ENCODE data around the gene RORB.
A peak's percentile ranks its signal among the peaks of the same experiment; 100 is the strongest.

The RORB gene

GRCh38 chr9:74496819-74497747 lies at the start of gene RORB:
Gene RORB, plus strand, starts transcription at chr9:74497335. Its CDS starts 642 bp downstream, at chr9:74497977.
- peak; percentile 4 for DNase-seq (ENCODE audit: low read depth)

- DNase-seq (ENCODE audit: low read depth), result no peak
These were observed 49.5 kb upstream of the RORB start for GRCh38 chr9:74447451-74448193.

DNA sequence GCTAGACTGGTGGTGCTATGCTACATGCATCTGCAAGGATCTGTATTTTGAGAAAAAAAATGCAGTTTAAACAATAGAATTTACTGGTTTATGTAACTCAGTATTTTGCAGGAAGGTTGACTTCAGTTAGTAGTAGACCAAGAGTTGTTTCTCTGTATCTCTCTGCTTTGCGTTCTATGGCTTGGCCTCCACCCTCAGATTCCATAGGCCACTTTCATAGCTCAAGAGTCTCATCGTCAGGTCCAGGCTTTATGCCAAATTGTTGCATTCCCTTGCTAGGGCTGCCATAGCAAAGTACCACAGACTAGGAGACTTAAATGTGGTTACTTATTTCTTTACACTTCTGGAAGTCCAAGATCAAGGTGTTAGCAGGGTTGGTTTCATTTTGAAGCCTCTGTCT lies 48.1 kb upstream of the RORB start:
- DNase-seq (ENCODE audit: low read depth), result no peak

- DNase-seq (ENCODE audit: low read depth), result no peak
These were observed 38.3 kb upstream of the RORB start for GRCh38 chr9:74458832-74459231.

GRCh38 chr9:74463825-74464224 lies 33.3 kb upstream of the RORB start:
- no peak for DNase-seq (ENCODE audit: low read depth)

GRCh38 chr9:74478606-74479005 lies 18.5 kb upstream of the RORB start:
- DNase-seq (ENCODE audit: low read depth), result no peak

DNA sequence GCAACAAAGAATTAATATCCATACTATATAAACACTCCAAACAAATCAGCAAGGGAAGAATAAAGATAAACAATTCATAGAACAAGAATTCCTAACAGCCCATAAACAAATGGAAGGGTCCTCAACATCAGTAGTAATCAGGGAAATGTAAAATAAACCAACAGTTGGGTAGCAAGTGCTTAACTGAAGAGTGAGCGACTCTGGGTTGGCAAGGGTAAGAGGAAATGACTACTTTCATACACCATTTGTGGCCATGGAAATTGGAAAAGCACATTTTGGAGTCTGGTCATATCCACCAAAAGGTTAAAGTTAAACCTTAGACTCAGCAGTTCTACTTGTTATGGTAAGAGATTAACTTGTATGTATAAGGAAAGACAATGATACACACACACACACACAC lies 17.4 kb upstream of the RORB start:
- no peak for DNase-seq (ENCODE audit: low read depth)

- DNase-seq (ENCODE audit: low read depth), result no peak
These were observed 9.7 kb upstream of the RORB start for GRCh38 chr9:74487395-74487794.

DNA sequence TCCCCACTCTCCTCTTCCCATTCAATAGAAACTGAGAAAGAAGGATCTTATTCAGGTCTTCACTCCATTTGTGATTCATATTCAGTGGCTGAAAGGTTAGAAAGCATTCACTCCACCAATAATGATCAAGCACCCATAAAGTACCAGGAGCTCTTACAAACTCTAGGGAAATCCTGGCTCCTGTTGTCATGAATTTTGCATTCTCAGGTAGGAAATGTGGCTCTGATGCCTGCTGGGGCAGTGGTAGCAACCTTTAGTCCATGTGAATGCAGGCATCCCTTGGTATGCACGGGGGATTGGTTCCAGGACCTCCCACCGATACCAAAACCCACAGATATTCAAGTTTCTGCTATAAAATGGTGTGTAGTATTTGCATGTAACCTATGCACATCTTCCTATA lies 3.6 kb upstream of the RORB start:
- no peak for DNase-seq (ENCODE audit: low read depth)

GRCh38 chr9:74494490-74494889 lies 2.6 kb upstream of the RORB start:
- no peak for DNase-seq (ENCODE audit: low read depth)

GRCh38 chr9:74496406-74496805 lies 729 bp upstream of the RORB start:
- no peak for DNase-seq (ENCODE audit: low read depth)

DNA sequence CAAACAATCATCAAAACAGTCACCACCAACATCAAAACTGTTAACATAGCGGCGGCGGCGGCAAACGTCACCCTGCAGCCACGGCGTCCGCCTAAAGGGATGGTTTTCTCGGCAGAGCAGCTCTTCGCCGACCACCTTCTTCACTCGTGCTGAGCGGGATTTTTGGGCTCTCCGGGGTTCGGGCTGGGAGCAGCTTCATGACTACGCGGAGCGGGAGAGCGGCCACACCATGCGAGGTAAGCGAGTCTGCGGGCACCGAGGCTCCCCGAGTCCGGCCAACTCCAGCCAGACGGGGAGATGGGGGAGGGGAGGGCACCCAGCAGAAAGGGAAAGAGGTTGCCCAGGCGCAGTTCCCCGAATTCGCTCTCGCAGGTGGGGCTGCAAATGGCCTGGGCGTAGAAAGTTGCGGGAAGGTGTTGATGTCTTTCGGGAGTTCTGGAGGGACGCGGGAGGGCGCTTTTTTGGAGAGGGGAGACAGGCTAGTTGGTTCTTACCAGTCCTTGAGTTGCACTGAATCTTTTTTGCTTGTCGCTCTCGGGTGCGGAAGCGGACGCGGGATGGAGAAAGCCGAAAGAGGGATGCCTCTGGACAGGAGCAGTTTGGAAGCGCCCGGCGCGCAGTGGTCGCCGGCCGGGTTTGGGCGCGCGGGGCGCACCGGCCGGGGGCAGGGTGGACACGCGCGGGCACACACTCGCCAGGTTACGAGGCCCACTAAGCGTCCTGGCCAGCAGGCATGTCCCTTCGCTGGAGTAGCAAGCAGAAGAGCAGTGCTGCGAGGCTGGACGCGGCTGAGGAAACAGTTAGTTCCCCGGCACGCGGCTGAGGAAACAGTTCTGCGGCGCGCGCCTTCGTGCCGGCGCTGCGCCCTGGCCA lies 849 bp downstream of the RORB start:
- no peak for DNase-seq (ENCODE audit: low read depth)

DNA sequence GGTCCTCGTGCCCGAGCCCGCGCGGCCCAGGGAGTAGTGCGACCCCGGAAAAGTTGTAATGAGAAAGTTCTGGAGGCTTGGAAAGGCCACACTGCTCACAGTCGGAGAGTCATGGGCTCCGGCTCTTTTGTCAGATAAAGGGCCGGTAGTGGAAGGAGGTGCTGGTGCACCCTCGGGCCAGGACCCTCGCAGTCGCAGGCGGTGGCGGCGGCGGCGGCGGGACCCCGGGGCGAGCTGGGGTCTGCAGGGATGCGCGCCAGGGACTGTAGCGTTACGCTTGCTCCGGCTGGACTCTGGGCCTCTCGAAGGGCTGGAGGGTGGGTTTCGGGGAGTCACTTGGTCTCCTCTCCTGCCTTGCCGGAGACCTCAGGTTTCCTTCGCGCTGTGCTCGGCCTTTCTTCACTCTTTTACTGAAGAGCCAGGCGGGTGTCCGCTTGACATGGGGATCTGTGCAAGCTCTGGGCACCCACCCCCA lies 1.5 kb downstream of the RORB start:
- DNase-seq (ENCODE audit: low read depth), result no peak

GRCh38 chr9:74499111-74499601 lies 2.0 kb downstream of the RORB start:
- no peak for DNase-seq (ENCODE audit: low read depth)

DNA sequence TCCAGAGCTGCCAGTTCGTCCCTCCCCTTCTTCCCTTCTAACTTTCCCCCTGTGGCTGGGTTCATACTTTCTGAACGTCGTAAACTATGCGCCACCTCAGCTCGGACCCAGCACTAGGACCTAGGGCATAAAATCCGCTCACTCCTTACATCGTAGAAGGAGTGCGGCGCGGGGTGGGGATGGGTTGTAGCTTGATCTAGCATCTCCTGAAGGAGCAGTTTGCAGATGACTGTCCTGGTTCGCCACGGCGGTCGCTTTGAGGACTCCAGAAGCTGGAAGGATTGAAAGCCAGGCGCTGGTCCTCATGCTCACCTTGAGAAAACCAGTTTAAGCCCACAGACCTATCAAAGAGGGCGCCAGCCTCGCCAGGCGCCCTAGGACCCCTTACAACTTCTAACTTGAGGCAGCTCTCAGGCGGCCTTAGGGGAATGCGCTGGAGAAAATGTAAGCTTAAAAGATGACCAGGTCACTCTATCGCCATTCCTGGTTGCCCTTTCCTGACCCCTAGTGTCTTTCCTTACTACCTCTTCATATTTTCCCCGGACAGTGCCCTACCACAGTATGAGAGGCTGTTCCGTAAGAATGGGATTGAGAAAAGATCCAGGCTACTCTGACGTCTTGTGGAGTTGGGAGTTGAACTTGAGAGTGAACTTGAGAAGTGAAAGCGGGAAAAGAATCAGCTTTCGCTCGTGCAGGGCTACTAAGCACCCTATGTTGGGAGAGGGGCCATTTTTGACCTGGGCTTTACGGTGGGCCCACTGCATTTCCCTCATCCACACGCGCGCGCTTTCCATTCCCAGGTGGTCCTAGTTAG lies 2.8 kb downstream of the RORB start:
- DNase-seq (ENCODE audit: low read depth), result no peak

- DNase-seq (ENCODE audit: low read depth), result no peak
These were observed 3.4 kb downstream of the RORB start for GRCh38 chr9:74500584-74500924.

- no peak for DNase-seq (ENCODE audit: low read depth)
These were observed 4.4 kb downstream of the RORB start for GRCh38 chr9:74501570-74501969.

DNA sequence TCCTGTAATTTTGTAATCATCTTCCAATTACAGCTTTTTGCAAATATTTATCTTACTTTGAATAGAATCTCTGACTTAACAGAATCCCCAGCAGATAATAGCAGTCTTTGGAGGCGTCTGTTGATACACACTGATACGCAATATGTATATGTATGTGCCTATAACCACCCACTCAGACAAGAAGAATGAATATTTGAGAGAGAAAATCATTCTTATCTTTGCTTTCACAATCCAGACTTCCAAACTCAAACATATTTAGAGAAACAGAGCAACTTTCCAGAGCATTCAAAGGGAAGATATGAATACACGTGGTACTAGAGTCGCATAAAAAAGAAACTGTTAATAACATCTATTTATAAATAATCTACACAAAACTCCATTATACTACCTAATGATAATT lies 6.1 kb downstream of the RORB start:
- DNase-seq (ENCODE audit: low read depth), result no peak

DNA sequence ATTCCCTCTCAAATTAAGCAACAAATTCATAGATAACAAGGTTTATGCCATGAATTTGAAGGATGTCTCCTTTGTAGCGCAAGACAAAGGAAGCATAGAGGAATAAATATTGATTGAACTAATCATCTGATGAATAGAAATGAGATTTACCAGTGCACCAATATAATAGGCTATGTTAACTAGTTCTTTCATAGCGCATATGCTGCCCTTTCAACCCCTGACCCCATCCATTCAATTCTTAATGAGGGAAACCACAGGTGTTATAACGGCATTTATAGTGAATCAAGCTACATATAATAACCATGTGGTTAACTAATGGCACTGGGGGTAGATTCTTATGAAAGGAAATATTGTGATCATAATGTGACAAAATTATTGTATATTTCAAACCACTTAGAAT lies 6.5 kb downstream of the RORB start:
- no peak for DNase-seq (ENCODE audit: low read depth)

DNA sequence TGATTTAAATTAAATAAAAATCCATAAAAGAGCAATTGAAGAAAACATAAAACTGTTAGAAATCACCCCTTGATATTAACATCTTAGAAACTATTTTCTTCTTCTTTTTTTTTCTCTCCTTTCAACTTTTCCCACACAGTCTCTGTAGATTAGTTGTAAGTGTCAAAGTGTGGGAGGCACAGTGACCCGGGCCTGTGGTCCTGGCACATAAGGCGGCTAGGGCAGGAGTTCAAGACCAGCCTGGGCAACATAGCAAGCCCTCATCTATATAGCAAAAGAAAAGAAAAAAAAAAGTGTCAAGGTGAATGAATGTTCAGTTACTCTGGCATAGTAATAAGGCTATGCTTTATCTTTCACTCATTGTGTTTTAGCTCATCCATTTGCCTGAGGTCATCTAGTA lies 14.2 kb downstream of the RORB start:
- no peak for DNase-seq (ENCODE audit: low read depth)

DNA sequence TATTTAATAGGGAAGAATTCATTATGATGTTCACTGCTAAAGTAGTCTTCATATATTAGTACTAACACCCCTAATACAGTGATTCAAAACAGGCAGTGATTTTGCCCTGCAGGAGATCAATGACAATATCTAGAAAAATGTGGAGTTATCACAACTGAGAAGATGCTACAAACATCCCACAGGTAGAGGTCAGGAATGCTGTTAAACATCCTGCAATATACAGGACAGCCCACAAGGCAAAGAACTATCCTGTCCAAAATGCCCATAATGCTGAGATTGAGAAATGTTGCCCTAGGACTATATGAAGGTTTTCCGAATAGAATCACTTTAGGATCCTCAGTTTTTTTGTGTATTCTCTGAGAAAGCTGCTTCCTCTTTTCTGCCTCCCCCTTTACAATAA lies 15.3 kb downstream of the RORB start:
- no peak for DNase-seq (ENCODE audit: low read depth)

Measured in activated T-cell treated with anti-CD3 and anti-CD28 coated beads for 1 hour (primary cell).